Suprapubic skin (tissue), 4 donors: Measurements from ENCODE around the gene MS4A13.
"Not testable (repeated sequence)": the region's sequence is repeated elsewhere in the genome, so short reads cannot be mapped to it uniquely, and the experiment has no call there.

Experiments
- CTCF ChIP-seq, 2 donors: fragments of 200-600 bp in 1 of 2; fragments of 450-650 bp in 1 of 2; sonication (generic) in 1 of 2; IDR thresholded peaks; one replicate each; pipeline ENCODE4 v1.5.1; 2016 to 2019; ENCODE audit warnings: antibody characterized with exemption in 2 of 2, mild to moderate bottlenecking in 1 of 2, moderate library complexity in 1 of 2
- EP300 ChIP-seq: sonication (generic); formaldehyde crosslinking; IDR thresholded peaks from one replicate; pipeline ENCODE4 v1.6.1; 2017; ENCODE audit warnings: antibody characterized with exemption
- POLR2A ChIP-seq, 2 donors: fragments of 450-650 bp; IDR thresholded peaks; one replicate each; pipeline ENCODE4 v1.6.1; 2017; ENCODE audit warnings: antibody characterized with exemption in 2 of 2, mild to moderate bottlenecking in 2 of 2, moderate library complexity in 2 of 2
- POLR2AphosphoS5 ChIP-seq, 3 donors: sonication (generic); formaldehyde crosslinking; IDR thresholded peaks; one replicate each; pipeline ENCODE4 v1.6.1; 2017; ENCODE audit warnings: antibody characterized with exemption in 3 of 3

GRCh38 chr11:60532383-60532782 is 17.2 kb downstream of the MS4A13 start:
- TF ChIP-seq CTCF (IDR thresholded peaks at IDR 0.05); POLR2AphosphoS5 (IDR thresholded peaks at IDR 0.05); POLR2A (IDR thresholded peaks at IDR 0.05); EP300: not testable (repeated sequence)
